Heart left ventricle (tissue), 13 donors: ENCODE data around the gene CNTD1.

Experiments used
- POLR2A ChIP-seq, 2 donors: fragments of 450-650 bp; IDR thresholded peaks; one replicate each; pipeline ENCODE4 v1.6.1; 2017; ENCODE audit warnings: antibody characterized with exemption in 2 of 2, mild to moderate bottlenecking in 2 of 2, moderate library complexity in 2 of 2
- TF ChIP-seq, protein P1 (sequence below), 12 donors: fragments of 200-600 bp; sonication (generic) in 4 of 12; IDR thresholded peaks; one replicate each; pipeline versions ENCODE4 v1.5.0 to v1.8.0; 2018 to 2022; ENCODE audit warnings: antibody characterized with exemption in 12 of 12, mild to moderate bottlenecking in 5 of 12
- donor health status: ischemic (EF 13 %, LVEDD 7.1; RV severe dilation, severe dysfunction).
- donor health status: DM: no; HTN: yes; CAD: no.
- donor health status: DM: no; HTN: no; CAD: no.
- donor health status: ischemic (EF 25% LVEDD 6.9; RV normal size, moderate dysfunction).
- donor health status: ischemic (EF 25% LVEDD 5.7; RV mildly dilated, moderate dysfunction).
- donor health status: ischemic (EF 35%, LVEDD 5.7; RV mildly dilated, moderate dysfunction).
- donor health status: nonischemic (EF 11% LVEDD 7.7; RV severe dilation, severe dysfunction).
- donor health status: DM: yes; HTN: yes; CAD: no.
- donor health status: PGD.
- donor health status: ischemic (EF 29% LVEDD 5.4; RV normal size, mild dysfunction).
- donor health status: nonischemic (EF 23%, LVEDD 6.1; RV moderate dilation, normal function).

DNA sequence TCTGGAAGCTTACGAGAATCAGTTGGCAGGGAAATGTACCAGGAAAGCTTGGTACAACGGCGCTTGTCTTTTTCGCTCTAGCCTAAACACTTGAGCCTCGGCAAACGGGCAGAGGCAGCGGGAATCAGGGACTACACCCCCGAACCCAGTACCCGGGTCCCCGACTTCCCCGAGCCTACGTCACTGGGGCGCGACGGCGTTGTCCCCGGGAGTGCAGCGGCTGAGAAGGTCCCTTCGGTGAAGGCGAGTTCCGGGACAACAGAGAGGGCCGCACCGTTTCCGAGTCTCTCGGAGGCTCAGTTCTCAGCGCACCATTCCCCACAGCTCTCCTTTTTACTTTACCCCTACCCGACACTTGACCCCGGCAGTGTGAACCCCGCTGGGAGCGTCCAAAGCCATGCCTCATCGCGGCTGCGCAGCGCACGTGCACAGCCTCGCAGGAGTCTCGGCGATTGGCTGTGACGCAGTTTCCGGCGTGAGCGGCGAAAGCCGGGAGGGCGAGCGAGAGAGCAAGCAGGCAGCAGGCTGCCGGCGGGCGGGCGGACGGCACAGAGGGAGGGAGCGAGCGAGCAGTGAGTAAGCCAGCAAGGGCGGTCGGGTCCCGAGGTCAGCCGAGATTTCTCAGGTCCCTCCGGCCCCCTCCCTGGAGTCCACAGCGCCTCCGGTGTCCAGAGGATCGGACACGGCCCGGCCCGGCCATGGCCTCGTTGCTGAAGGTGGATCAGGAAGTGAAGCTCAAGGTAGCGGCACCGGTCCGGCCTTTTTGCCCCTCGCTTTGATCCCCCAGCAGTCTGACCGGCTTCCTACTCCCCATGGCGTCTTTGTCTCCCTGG, 34.5 kb downstream of the CNTD1 start, which contains the start of gene PSME3:
- TF ChIP-seq, protein P1, sequence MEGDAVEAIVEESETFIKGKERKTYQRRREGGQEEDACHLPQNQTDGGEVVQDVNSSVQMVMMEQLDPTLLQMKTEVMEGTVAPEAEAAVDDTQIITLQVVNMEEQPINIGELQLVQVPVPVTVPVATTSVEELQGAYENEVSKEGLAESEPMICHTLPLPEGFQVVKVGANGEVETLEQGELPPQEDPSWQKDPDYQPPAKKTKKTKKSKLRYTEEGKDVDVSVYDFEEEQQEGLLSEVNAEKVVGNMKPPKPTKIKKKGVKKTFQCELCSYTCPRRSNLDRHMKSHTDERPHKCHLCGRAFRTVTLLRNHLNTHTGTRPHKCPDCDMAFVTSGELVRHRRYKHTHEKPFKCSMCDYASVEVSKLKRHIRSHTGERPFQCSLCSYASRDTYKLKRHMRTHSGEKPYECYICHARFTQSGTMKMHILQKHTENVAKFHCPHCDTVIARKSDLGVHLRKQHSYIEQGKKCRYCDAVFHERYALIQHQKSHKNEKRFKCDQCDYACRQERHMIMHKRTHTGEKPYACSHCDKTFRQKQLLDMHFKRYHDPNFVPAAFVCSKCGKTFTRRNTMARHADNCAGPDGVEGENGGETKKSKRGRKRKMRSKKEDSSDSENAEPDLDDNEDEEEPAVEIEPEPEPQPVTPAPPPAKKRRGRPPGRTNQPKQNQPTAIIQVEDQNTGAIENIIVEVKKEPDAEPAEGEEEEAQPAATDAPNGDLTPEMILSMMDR (IDR thresholded peaks at IDR 0.05): peak in 1 of 12 donors; percentile 14
- TF ChIP-seq POLR2A (IDR thresholded peaks at IDR 0.05): peak; percentile 32 to 87
